GM23338 (cell line): Measurements from ENCODE around the gene BMX.

ENCODE experiments used
- CREB1 ChIP-seq: fragments of 250-450 bp; sonication (Bioruptor Pico); IDR thresholded peaks from 2 replicates; pipeline ENCODE4 v1.5.0; 2020; ENCODE audit warnings: low read depth, mild to moderate bottlenecking, moderate library complexity
- EZH2 ChIP-seq: fragments of 200-600 bp; sonication (generic); IDR thresholded peaks from one replicate; pipeline ENCODE4 v1.8.0; 2017; ENCODE audit warnings: antibody characterized with exemption, mild to moderate bottlenecking, low read depth; ENCODE audit not compliant: unreplicated experiment
- EZH2phosphoT487 ChIP-seq: fragments of 200-600 bp; sonication (generic); IDR thresholded peaks from one replicate; pipeline ENCODE4 v1.8.1; 2018; ENCODE audit warnings: antibody characterized with exemption; ENCODE audit not compliant: unreplicated experiment
- JUNB ChIP-seq: IDR thresholded peaks from one replicate; pipeline ENCODE4 v1.6.1; 2016; ENCODE audit warnings: antibody characterized with exemption; ENCODE audit not compliant: unreplicated experiment
- POLR2AphosphoS5 ChIP-seq: IDR thresholded peaks from 2 replicates; pipeline ENCODE4 v1.6.1; 2016; ENCODE audit warnings: antibody characterized with exemption, low read depth
- ZNF114 ChIP-seq: fragments of 250-450 bp; sonication (Bioruptor Pico); IDR thresholded peaks from 2 replicates; pipeline ENCODE4 v1.5.0; 2020; ENCODE audit warnings: mild to moderate bottlenecking, moderate library complexity
- ZNF331 ChIP-seq: fragments of 250-450 bp; sonication (Bioruptor Pico); IDR thresholded peaks from 2 replicates; pipeline ENCODE4 v1.5.0; 2020; ENCODE audit warnings: low read depth, mild to moderate bottlenecking, moderate library complexity
- TF ChIP-seq, protein P1 (sequence below), 2 experiments: fragments of 200-600 bp in 1 of 2; sonication (generic) in 1 of 2; conservative IDR thresholded peaks; 2 replicates each; pipeline versions ENCODE4 v1.5.1 to v1.6.1; 2016 to 2017; ENCODE audit warnings: antibody characterized with exemption in 2 of 2, low read depth in 2 of 2, mild to moderate bottlenecking in 2 of 2, moderate library complexity in 1 of 2
- TF ChIP-seq, protein P2 (sequence below): IDR thresholded peaks from one replicate; pipeline ENCODE4 v1.6.1; 2018; ENCODE audit warnings: antibody characterized with exemption; ENCODE audit not compliant: unreplicated experiment
- TF ChIP-seq, protein P3 (sequence below): IDR thresholded peaks from 2 replicates; pipeline ENCODE4 v1.6.1; 2016; ENCODE audit warnings: antibody characterized with exemption
- TF ChIP-seq, protein P4 (sequence below): fragments of 250-450 bp; sonication (Bioruptor Pico); IDR thresholded peaks from 2 replicates; pipeline ENCODE4 v1.5.0; 2020; ENCODE audit warnings: mild to moderate bottlenecking, moderate library complexity

DNA sequence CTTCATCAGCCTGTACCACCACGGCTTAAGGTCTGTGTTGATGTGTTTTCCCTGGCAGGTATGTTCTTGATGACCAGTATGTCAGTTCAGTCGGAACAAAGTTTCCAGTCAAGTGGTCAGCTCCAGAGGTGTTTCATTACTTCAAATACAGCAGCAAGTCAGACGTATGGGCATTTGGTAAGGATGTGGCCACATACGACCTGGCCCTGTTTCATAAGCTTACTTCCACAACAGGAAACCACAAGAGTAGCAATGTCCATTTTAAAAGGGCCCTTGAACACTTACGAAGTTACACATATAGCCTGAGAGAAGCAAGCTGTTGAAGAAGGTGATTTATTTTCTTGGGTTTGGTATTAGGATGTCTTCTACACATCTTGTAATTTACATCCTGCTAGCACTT lies 46.1 kb downstream of the BMX start:
- TF ChIP-seq, protein P1, sequence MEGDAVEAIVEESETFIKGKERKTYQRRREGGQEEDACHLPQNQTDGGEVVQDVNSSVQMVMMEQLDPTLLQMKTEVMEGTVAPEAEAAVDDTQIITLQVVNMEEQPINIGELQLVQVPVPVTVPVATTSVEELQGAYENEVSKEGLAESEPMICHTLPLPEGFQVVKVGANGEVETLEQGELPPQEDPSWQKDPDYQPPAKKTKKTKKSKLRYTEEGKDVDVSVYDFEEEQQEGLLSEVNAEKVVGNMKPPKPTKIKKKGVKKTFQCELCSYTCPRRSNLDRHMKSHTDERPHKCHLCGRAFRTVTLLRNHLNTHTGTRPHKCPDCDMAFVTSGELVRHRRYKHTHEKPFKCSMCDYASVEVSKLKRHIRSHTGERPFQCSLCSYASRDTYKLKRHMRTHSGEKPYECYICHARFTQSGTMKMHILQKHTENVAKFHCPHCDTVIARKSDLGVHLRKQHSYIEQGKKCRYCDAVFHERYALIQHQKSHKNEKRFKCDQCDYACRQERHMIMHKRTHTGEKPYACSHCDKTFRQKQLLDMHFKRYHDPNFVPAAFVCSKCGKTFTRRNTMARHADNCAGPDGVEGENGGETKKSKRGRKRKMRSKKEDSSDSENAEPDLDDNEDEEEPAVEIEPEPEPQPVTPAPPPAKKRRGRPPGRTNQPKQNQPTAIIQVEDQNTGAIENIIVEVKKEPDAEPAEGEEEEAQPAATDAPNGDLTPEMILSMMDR (conservative IDR thresholded peaks at IDR 0.05; ENCODE audit: low read depth in 2 of 2) = no peak
- TF ChIP-seq, protein P2, sequence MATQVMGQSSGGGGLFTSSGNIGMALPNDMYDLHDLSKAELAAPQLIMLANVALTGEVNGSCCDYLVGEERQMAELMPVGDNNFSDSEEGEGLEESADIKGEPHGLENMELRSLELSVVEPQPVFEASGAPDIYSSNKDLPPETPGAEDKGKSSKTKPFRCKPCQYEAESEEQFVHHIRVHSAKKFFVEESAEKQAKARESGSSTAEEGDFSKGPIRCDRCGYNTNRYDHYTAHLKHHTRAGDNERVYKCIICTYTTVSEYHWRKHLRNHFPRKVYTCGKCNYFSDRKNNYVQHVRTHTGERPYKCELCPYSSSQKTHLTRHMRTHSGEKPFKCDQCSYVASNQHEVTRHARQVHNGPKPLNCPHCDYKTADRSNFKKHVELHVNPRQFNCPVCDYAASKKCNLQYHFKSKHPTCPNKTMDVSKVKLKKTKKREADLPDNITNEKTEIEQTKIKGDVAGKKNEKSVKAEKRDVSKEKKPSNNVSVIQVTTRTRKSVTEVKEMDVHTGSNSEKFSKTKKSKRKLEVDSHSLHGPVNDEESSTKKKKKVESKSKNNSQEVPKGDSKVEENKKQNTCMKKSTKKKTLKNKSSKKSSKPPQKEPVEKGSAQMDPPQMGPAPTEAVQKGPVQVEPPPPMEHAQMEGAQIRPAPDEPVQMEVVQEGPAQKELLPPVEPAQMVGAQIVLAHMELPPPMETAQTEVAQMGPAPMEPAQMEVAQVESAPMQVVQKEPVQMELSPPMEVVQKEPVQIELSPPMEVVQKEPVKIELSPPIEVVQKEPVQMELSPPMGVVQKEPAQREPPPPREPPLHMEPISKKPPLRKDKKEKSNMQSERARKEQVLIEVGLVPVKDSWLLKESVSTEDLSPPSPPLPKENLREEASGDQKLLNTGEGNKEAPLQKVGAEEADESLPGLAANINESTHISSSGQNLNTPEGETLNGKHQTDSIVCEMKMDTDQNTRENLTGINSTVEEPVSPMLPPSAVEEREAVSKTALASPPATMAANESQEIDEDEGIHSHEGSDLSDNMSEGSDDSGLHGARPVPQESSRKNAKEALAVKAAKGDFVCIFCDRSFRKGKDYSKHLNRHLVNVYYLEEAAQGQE = no peak
- TF ChIP-seq POLR2AphosphoS5 (no peak), JUNB (no peak), EZH2 (no peak), EZH2phosphoT487 (no peak), ZNF114 (CRISPR knock-in tag) (no peak), ZNF331 (CRISPR knock-in tag) (no peak), CREB1 (CRISPR knock-in tag) (no peak)
- TF ChIP-seq, protein P3, sequence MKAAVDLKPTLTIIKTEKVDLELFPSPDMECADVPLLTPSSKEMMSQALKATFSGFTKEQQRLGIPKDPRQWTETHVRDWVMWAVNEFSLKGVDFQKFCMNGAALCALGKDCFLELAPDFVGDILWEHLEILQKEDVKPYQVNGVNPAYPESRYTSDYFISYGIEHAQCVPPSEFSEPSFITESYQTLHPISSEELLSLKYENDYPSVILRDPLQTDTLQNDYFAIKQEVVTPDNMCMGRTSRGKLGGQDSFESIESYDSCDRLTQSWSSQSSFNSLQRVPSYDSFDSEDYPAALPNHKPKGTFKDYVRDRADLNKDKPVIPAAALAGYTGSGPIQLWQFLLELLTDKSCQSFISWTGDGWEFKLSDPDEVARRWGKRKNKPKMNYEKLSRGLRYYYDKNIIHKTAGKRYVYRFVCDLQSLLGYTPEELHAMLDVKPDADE = no peak
- TF ChIP-seq, protein P4, sequence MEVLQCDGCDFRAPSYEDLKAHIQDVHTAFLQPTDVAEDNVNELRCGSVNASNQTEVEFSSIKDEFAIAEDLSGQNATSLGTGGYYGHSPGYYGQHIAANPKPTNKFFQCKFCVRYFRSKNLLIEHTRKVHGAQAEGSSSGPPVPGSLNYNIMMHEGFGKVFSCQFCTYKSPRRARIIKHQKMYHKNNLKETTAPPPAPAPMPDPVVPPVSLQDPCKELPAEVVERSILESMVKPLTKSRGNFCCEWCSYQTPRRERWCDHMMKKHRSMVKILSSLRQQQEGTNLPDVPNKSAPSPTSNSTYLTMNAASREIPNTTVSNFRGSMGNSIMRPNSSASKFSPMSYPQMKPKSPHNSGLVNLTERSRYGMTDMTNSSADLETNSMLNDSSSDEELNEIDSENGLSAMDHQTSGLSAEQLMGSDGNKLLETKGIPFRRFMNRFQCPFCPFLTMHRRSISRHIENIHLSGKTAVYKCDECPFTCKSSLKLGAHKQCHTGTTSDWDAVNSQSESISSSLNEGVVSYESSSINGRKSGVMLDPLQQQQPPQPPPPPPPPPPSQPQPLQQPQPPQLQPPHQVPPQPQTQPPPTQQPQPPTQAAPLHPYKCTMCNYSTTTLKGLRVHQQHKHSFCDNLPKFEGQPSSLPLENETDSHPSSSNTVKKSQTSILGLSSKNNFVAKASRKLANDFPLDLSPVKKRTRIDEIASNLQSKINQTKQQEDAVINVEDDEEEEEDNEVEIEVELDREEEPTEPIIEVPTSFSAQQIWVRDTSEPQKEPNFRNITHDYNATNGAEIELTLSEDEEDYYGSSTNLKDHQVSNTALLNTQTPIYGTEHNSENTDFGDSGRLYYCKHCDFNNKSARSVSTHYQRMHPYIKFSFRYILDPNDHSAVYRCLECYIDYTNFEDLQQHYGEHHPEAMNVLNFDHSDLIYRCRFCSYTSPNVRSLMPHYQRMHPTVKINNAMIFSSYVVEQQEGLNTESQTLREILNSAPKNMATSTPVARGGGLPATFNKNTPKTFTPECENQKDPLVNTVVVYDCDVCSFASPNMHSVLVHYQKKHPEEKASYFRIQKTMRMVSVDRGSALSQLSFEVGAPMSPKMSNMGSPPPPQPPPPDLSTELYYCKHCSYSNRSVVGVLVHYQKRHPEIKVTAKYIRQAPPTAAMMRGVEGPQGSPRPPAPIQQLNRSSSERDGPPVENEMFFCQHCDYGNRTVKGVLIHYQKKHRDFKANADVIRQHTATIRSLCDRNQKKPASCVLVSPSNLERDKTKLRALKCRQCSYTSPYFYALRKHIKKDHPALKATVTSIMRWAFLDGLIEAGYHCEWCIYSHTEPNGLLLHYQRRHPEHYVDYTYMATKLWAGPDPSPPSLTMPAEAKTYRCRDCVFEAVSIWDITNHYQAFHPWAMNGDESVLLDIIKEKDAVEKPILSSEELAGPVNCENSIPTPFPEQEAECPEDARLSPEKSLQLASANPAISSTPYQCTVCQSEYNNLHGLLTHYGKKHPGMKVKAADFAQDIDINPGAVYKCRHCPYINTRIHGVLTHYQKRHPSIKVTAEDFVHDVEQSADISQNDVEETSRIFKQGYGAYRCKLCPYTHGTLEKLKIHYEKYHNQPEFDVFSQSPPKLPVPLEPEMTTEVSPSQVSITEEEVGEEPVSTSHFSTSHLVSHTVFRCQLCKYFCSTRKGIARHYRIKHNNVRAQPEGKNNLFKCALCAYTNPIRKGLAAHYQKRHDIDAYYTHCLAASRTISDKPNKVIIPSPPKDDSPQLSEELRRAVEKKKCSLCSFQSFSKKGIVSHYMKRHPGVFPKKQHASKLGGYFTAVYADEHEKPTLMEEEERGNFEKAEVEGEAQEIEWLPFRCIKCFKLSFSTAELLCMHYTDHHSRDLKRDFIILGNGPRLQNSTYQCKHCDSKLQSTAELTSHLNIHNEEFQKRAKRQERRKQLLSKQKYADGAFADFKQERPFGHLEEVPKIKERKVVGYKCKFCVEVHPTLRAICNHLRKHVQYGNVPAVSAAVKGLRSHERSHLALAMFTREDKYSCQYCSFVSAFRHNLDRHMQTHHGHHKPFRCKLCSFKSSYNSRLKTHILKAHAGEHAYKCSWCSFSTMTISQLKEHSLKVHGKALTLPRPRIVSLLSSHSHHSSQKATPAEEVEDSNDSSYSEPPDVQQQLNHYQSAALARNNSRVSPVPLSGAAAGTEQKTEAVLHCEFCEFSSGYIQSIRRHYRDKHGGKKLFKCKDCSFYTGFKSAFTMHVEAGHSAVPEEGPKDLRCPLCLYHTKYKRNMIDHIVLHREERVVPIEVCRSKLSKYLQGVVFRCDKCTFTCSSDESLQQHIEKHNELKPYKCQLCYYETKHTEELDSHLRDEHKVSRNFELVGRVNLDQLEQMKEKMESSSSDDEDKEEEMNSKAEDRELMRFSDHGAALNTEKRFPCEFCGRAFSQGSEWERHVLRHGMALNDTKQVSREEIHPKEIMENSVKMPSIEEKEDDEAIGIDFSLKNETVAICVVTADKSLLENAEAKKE = no peak
